Activated T-helper 2 cell treated with anti-CD3 and anti-CD28 coated beads, Interferon-gamma antibody, Interleukin-2, Interleukin-4, amounts not matched to agents 10 μg/mL and 5 μg/mL and 100 μg/mL, durations not matched to agents 14 hours and 24 hours and 36 hours (primary cell): ENCODE results near the gene GRB10. TPM values are rescaled to one million over a fixed set of nuclear protein-coding genes. Genes with fewer than 3 reads are reported as not detected.

Source experiments
- total RNA-seq: library from RNA; stranded (reverse); gene quantifications from 2 replicates; pipeline ENCODE4 v1.2.3, GENCODE V29; 2022

GRB10 gene
- total RNA-seq, 1 donor from 2014 or later = 2.3 TPM

Other genes starting within 250 kb of the GRB10 start
- gene DDC, start 217.5 kb downstream of the GRB10 start, total RNA-seq = 0.32 TPM in 1 of 2 replicates, not detected in the other